GM18507 (cell line): ENCODE measurements around the gene KDM2A.

Experiments
- DNase-seq: peaks from one replicate; pipeline ENCODE4 v3.0.0; 2011; ENCODE audit warnings: low read depth; ENCODE audit not compliant: insufficient read length; ENCODE audit errors: extremely low spot score
- FAIRE-seq: peaks from 2 replicates; lab custom pipeline; 2011; peaks lifted over from hg19 to GRCh38; lab: Jason Lieb, UNC

The KDM2A gene

DNA sequence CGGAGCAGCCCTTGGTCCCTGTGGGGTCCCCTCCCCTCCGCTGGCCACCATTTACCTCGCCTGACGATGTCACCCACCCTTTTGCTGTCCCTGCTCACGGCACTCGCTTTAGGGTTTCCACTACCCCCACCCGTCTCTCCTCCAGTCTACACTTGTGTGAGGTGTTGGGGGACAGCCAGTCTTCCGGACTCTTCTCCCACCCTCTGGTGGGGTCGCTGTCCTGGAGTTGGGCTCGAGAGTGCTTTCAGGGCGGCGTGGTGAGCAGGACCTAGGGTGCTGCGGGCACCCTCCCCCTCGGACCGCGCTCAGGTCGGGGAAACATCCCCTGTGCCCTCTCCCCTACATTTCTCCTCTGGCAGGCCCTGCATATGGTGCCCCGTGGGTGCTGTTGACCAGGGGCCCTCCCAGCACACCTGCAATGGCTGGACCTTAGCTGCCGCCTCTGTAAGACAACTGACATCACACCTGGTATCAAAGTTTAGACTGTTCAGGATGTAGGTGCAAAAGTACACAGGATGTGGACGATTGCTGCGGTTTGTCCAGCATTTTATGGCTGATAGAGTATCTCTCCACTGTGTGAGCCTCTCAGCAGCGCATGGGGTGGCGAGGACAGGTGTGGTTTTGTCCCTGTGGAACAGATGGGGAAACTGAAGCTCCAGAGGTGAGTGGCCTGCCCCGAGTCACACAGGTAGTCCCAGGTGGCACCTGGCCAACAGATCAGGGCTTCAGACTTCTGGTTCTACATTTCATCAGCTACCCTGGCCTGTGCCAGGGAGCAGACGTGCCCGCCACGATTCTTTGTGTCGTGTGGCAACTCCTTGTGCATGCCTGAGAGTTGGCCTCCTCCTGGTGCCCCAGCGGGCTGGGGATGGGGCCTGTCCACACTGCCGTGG, 148.4 kb downstream of the KDM2A start:
- peak; percentile 53 for FAIRE-seq
- no peak for DNase-seq

DNA sequence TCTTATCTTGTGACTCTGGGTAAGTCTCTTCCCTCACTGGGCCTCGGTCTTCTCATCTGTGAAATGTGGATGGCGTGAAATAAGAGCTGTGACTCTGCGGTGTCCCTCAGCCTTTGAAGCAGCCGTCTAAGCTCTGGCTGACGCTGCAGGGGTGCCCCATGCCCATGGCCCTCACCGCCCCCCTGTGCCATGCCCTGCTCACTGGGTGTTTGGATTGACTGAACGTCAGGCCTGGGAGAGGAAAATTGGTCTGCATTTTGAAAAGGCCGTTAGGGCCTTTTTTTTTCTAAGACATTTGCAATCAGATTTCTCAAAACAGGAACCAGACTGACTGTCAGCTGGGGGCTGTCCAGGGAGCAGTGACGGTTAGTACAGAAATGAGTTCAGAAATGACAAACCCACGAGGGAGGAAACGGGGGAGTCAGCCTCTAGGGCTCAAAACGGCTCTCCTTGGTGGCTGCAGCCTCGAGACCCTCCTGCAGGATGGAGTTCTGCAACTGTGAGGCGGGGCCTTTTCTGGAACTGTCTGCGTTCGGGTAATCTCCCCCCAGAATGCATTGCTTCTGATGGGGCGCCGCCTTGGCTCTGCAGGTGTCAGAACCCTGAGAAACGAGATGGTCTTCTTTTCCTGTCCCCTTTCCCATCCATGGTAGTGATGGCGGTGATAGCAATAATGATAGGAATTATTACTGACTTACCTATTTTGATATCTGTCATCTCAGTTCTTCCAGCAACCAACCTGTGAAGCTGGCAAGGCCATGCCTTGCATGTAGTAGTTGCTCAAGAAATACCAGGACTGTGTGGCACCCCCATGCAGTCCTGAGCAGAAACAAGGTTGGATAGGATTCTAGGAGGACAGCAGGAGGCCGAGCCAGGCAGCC, 149.3 kb downstream of the KDM2A start:
- FAIRE-seq (peak; percentile 94), DNase-seq (no peak)

DNA sequence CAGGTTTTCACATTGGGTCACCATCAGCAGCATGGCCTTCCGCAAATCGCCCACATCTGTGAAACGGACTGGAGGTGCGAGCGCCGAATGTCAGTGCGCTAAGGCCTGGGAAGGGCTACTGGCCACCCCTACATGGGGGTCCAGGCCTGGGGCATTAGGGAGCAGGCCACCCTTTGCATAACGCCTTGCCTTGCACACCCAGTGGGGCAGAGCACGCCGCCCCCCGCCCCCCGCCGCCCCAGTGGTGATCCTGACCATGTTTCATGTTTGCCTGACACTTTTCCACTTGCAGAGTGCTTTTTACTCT, 149.9 kb downstream of the KDM2A start:
- FAIRE-seq = no peak

DNA sequence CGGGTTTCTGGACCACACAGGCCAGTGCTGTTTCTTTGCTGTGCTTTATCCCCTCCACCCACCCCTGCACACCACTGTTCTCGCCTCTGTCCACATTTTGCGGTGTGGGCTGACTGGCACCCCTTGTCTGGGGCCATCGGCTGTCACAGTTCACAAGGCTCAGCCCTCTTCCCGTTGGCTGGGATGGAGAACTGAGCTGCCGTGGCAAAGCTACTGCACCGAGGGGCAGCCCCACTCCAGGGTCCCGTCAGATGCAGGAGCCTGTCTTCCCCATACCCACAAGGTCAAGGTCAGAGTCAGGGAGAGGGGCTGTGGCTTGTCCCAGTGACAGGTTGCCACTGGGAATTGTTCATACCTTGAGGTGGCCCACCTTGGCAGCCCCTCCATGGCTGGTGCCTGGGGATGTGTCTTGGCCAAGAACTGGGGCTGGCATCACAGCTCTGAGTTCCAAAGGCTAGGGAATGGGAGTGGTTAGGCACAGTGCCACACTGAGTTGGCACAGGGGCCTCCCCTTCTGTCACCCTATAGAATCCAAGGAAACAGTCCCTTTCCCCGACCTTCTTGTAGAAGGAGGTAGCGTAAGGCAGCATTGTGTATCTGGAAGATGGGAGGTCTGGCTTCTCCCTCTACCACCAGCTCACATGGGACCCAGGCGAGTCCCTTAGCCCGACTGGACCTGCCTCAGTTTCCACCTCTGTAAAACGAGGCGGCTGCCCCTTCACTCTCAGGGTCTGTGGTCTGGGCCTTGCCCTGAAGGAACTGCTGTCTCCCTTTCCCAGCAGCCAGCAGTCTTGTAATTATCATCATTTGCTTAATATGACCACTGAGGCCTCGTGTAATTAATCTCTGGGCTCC, 150.6 kb downstream of the KDM2A start:
- DNase-seq = no peak
- FAIRE-seq = peak; percentile 15

More for the DNA sequence above, 149.9 kb downstream of the KDM2A start:
- DNase-seq = no peak

DNA sequence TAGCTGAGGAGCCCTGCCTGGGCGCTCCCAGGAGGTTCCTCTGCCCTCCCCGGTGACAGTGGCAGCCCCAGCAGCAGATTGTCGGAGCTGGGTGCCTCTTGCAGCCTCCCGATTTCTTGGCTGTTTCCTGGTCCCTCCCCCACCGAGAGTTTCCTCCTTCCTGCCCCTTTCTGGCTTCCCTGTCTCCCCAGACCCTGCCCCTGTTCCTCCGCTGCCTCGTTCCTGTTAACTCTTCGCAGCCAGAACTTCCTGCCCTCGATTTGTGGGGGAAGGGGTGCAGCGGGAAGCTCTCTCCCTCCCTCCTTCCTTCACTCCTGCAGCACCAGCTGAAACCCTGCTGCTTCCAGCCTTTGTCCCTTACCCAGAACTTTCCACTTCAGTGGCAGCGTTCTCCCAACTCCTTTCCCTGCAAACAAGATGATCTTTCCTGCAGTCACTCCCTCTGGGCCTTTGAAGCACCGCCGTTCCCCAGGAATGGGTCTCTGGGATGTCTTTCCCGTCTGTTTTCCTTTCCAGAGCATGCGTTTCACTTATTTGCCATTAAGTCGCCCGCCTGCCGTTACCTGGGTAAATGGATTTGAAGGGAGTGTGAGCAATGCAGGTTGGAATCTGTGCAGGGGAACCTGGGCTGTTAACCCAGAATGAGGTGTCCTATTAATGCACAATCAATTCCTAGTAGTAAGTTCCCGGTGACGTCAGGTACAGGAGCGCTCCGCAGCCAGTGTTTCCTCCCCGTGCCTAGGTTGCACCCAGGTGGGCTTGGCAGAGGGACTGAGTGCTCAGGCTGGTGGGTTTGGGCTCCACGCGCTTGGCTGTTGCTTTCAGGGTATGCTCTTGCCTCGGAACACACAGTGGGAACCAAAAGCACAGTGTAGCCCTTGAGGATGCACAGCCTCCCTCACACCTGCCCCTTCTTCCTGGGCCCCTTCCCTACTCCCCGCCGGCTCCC, 151.5 kb downstream of the KDM2A start:
- FAIRE-seq = peak; percentile 12
- DNase-seq = no peak

DNA sequence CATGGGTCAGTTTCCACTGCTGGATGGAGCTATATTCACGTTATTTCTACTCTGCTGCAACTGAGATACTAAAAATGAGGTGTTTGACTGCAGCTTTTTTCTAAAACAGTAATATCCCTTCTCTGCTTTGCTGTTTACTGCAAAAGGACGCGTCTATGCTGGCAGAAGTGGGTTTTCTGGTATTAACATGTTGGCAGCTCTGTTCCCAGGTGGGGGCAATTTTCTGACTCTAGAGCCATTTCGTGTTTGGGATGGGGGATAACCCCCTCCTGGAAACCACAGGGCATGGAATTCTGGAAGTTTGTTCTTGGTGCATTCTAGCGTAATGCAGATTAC, 152.1 kb downstream of the KDM2A start:
- DNase-seq = no peak
- no peak for FAIRE-seq

DNA sequence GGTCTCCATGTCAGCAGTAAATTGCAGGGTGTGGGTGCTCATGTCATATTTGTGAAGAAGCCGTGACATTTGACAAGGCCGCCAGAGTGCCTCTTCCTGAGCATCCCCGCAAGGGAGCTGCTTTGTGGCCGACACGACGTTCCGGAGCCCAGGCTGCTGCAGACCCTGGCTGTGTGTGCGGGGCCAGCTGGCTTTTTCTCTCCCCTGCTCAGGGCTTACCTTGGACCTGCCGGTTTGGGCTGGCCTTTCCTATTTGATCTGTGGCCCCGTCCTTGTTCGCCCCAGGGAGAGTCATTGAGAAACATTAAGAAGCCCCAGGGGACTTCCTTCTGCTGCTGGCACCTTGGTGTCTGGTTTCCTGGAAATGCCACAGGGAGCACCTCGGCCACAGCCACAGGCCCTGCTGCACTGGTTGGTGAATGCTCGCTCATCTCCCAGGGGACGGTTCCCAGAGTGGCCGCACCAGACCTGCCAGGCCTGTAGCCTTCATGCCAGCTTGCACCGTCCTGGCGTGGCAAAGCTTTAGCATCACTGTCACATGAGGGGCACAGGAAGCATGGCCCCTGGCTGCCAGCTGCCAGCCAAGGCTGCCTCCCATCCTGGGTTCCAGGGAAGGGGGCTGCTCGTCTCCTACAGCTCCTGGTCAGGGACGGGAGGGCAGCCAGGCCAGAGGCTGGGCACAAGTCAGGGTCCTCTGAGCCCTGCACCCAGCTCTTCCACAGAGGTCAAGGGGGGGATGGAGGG, 152.7 kb downstream of the KDM2A start:
- FAIRE-seq (peak; percentile 59), DNase-seq (no peak)

DNA sequence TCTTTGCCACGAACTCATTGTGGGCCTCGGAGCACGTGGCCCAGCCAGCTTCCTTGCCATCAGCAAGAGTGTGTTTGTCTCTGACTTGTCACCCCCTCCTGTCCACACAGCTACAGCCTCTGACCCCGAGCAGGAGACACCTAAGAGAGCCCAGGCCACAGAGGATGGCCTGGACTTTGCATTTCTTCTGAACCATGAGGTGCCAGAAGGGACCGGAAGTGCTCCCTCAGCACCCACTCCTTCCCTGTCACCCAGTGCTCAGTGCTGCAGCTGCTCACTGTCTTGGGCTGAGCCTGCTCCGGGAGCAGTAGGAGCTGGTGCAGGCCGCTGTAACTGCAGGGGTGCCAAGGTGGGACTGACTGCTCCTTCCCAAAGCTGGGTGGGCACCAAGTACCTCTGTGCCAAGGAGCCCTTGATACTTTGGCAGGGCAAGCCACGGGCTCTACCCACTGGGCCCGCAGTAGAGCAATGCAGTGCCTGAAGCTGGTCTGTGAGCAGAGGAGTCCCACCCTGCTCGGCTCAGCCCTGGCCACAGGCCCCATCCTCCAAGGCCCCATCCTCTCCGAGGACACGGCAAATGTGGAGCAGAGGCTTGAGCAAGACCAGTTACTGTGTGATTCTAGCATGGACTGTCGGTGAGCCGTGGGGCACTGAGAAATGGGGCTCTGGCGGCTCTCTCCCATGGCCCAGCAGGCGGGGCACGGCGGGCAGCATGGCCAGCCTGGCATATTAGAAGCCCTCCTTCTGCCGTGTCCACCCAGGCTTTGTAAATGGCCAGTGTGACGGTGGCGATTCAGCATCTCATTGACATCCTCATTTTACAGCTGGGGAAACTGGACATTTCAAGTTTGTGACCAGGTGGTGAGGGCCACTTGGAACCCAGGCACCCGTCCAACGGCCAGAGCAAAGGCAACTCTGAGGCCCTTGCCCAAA, 153.5 kb downstream of the KDM2A start:
- peak; percentile 78 for FAIRE-seq

DNA sequence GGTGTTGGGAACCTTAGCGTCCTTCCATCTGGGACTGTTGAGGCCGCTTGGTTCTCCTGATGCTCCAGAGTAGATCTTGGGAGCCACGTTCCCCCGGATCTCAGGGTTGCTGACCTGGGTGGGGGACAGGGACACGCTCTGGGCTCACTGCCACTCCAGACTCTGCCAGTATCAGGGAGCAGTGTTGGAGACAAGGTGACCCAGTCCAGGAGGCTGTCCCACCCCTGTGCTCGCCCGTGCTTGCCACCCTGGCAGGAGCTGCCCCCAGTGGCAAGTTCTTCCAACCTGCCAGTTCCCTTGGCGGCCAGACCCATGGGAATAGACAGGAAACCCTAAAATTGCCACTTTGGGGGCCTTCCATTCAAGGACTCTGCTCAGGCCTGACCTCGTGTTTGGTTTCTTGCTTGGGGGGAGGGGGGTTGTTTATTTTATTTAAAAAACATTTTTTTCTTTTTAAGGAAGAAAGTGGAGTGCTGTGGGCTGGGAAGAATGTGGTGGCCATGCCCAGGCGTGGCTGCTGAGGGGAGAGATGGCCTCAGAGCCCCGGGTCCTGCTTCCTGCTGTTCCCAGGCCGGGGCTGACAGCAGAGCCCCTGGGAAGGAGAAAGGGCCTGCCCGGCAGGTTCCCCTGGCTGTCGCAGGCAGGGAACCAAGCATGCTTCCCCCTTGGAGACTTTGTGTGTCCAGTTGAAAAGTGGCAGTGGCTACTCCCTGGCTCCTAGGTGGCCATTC, 154.4 kb downstream of the KDM2A start:
- no peak for DNase-seq
- FAIRE-seq = no peak

More for the DNA sequence above, 153.5 kb downstream of the KDM2A start:
- DNase-seq = no peak

DNA sequence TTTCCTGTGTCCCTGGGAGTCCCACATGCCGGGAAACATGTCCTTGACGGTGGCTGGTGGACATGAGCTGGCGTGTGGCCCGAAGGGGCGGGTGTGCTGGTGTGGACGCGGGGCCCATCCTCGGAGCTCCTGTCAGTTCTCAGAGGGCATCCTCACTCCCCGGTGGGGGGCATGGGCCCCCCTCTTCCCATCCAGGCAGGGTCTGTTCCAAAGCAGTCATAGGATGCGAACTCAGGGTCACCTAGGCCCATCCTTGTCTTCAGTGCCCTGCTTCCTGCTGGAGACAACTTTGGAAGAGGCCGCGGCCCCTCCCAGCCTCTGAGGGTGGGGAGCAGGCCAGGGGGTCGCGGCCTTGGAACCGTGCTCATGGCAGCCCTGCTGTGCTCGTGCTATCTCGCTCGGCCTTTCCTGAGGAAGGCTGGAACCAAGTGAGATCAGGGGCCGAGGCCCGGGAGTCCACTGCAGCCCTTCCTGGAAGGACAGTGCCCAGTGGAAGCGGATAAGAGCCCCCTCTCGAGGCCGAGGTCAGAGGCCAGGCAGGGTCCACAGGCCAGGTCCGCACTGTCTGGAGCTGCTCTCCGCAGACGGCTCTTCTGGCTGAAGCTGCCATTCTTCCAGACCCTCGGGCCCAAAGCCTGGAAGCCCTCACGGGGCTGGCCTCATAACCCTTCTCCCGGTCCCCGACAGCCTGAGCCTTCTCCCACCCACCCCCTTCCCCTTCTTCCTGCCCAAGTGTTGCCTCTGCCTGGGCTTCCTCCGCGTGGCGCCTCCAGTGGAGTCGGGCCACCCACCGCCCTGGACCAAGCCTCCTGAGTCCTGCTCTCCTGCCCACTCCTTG, 155.9 kb downstream of the KDM2A start:
- FAIRE-seq = no peak
- no peak for DNase-seq

DNA sequence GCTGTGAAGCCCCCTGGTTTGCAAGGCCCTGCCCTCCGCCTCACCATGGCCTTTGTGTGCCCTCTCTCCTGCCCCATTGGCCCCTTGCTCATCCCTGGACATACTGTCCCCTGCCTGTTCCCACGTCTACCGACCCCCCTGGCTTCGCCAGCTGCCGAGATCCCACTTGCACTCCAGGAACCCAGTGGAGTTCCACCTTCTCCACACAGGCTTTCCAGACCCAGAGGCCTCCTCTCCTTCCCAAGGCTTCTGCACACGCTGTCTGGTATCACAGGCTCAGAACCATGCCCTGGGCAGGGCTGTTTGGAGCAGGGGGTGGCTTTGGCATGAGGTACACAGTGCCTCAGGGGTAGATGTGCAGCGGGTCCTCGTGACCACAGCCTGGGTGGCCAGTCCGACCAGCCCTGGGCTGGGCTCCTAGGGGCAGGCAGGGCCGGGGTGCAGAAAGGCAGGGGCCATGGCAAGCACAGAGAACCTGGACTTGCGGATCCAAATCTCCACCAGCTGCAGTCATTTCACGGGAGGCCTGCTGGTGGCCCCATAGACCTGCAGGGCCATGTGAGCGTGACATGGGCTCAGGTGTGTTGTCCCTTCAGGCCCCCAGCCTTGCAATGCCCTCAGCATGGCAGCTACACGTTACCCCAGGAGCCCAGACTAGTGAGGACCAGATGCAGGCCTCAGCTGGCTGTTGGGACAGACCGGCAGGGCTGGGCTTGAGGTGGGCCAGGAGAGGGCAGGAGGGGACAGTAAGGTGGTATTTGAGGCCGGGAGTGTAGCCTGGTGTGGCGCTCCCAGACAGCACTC, 156.7 kb downstream of the KDM2A start:
- DNase-seq (no peak), FAIRE-seq (no peak)

DNA sequence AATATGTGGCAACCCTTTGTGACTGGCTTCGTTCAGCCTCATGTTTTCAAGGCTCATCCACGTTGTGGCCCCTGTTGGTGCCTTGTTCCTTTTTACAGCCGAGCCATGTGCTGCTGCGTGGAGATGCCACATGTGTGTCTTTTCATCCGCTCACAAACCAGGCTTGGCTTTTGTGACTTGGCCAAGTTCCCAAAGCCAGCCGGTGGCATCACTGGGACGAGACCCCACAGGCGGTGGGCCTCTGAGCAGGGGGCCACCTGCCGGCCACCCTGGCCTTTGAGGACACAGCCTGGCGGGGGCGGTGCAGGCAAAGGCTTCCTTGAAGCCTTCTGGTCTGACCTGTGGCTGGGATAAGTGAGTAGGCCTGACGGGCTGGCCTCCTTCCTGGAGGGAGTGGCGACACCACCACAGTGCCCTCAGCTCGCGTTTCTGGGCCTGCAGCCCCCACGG, 157.7 kb downstream of the KDM2A start:
- DNase-seq (no peak), FAIRE-seq (no peak)

DNA sequence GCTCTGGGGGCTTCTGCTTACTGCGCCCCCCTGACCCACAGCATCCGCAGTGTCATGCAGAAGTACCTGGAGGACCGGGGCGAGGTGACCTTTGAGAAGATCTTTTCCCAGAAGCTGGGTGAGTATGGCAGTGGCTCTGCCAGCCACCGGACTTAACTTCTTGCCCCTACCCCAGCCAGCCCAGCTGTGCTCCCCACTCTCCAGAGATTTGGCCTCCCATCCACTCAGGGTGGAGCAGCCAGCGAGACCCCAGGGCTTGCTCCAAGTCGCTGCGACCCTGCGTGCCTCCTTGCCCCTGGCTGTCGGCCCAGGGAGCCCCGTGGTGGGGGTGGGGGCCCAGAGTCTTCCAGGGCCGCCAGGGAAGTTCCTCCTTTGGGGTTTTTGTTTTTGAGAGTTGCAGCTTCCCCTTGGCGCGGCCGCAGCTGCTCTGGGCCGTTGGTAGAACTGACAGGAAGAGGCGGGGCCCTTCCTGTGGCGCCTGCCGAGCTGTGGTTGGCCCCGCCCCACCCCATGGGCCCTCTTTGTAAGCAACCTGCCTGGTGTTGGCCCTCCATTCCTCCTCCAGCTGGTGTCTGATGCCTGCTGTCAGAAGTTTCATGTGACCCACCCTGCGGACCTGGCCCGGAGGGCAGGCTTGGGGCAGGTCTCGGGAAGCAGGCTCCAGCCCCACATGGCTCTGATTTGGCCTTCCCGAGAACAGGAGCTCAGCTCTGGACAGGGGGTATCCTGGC, 158.3 kb downstream of the KDM2A start:
- FAIRE-seq = peak; percentile 95
- peak; percentile 84 for DNase-seq
